GM19239 (cell line): ENCODE data around the gene SLC25A15.
"Not testable (repeated sequence)": the region's sequence is repeated elsewhere in the genome, so short reads cannot be mapped to it uniquely, and the experiment has no call there.

Experiments
- DNase-seq: peaks from one replicate; pipeline ENCODE4 v3.0.0; 2011; ENCODE audit warnings: low spot score; ENCODE audit not compliant: insufficient read length
- FAIRE-seq: peaks from 2 replicates; lab custom pipeline; 2011; peaks lifted over from hg19 to GRCh38; lab: Jason Lieb, UNC

Gene SLC25A15

DNA sequence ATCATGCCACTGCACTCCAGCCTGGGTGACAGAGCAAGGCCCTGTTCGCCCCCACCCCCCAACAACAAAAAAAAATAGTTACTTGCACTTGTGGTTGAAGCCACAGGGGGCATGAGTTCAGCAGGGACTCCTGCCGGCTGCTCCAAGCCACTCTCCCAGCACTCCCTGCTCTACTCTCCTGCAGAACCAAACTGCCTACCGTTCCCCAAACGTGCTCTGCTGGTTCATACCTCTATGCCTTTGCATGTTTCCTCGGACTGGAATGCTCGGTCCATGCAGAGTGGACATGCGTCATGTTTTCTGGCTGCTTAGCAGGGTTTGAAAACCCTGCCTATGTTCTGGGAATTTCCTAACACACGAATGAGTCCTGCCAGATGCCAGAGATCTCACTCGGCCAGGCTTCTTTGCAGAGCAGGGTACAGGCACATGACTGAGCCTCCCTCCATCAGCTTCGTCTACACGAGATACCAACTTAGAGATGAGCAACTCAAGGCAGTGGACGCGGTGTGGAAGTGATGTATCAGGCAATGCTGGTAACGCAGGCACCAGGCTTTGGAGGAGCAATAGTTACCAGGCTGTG is 8.5 kb upstream of the SLC25A15 start:
- FAIRE-seq (no peak), DNase-seq (no peak)

DNA sequence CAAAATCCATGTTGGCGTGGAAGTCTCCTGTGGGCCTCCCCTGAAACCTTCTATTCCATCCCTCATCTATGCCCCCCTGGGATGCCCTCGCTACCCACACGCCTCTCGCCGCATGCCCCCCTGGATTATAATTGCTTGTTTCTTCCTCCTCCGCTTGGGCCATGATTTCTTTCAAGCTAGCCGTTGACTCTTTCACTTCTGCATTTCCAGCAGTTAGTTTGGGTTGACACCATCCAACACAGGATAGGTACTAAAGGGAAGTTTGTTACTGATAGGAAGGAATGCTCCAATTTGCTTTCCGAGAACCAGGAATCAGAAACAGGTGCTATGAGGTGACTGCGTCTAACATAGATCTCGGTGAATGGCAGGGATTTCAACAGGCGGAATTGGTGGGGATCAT is 7.7 kb upstream of the SLC25A15 start:
- FAIRE-seq (no peak), DNase-seq (no peak)

DNA sequence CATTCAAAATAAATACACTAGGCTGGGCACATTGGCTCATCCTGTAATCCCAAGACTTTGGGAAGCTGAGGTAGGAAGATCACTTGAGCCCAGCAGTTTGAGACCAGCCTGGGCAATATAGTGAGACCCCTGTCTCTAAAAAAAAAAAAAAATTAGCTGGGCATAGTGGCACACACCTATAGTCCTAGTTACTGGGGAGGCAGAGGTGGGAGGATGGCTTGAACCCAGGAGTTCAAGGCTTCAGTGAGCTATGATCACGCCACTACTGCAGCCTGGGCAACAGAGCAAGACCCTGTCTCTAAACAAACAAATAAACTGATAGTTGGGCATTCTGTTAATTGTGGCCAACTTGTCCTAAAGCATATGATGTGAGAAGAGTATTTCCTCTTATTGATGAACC is 6.4 kb upstream of the SLC25A15 start:
- FAIRE-seq, DNase-seq: not testable (repeated sequence)

DNA sequence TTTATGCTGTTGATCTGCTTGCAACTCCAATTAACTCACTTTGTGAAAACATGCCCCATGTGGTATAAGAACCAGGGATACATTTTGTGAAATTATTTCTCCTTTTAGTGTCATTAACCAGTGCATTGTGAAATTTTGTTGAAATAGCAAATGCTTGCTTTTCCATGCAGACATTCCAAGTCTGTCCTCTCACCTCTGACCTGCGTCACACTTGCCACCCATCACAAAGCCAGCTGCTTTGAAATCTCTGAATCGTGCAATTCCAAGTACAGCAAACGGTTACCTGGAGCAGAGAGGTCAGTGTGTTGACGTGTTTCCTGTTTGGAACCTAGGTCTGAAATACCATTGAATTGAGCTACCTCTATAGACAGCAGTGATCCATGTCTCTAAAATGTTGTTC is 4.9 kb upstream of the SLC25A15 start:
- DNase-seq, result no peak
- FAIRE-seq, result no peak

DNA sequence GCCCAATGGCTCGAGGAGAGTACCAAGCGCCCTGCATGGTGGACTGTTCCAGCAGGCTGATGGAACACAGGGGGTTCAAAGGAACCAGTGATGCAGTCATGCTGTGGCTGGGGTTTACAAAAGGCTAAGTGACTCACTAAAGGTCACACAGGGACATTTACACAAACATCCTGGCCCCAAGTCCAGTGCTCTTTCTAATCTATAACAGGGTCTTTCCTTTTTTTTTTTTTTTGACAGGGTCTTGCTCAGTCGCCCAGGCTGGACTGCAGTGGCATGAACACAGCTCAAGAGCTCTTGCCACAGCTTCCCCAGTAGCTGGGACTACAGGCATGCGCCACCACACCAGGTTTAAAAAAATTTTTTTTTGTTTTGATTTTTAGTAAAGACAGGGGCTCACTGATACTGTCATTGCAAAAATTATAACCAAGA is 2.8 kb upstream of the SLC25A15 start:
- DNase-seq, result no peak
- no peak for FAIRE-seq

DNA sequence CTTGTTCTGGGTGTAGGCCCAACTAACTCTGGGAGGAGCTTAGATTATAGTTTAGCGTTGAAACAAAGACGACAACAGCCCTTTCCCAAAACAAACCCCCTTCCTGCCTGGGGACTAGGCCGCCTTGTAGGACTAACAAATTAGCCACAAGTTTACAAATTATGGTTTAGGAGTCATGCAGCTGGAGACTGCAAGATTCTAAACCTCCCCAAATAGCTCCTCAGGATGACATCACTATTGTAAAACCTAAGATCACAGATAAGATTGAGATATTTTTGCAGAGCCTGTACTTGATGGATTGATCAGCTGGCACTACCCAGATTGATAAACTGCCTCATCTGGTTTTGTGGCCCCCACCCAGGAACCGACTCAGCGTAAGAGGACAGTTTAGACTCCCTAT is 2.3 kb upstream of the SLC25A15 start:
- DNase-seq (no peak), FAIRE-seq (no peak)

DNA sequence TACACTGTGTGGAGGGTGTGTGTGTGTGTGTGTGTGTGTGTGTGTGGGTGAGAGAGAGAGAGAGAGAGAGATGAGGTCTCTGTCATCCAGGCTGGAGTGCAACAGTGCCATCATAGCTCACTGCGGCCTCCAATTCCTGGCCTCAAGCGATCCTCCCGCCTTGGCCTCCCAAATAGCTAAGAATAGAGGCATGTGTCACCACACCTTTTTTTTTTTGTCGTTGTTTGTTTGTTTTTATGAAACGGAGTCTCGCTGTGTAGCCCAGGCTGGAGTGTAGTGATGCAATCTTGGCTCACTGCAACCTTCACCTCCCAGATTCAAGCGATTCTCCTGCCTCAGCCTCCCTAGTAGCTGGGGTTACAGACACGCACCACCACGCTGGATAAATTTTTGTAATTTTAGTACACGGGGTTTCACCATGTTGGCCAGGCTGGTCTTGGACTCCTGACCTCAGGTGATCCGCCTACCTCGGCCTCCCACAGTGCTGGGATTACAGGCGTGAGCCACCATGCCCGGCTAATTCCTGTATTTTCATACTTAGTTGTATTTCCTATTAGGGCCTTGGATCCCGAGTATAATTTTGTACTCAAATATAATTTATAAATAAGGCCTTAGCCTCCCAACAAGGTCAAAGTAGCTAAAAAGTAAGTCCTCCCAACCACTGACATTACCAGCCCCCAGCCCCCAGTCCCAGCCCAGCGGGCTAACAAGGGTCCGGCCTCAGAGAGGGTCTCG is 704 bp upstream of the SLC25A15 start:
- not testable (repeated sequence) for FAIRE-seq

DNA sequence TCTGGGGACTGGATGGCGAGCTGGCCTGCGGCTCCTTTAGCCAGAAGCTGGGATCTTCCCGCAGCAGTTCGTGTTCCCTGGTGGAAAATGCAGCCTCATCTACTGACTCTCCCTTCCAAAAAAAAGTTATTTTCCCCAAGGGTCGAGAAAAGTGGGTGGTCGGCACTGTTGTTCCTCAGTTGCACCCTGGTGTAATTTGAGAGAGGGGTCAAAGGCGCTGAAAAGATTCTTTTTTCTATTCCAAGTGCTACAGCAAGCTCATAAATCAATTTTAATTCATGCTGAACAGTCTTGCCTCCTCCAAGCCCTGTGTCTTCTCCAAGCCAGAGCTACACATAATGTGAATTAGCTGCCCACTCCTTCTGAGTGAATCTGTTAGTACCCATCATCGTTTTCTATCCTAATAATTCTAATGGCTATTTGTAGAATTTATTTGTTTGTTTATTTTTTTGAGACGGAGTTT is 774 bp downstream of the SLC25A15 start:
- DNase-seq (no peak), FAIRE-seq (peak; percentile 42)

More for the DNA sequence above, 704 bp upstream of the SLC25A15 start:
- not testable (repeated sequence) for DNase-seq

DNA sequence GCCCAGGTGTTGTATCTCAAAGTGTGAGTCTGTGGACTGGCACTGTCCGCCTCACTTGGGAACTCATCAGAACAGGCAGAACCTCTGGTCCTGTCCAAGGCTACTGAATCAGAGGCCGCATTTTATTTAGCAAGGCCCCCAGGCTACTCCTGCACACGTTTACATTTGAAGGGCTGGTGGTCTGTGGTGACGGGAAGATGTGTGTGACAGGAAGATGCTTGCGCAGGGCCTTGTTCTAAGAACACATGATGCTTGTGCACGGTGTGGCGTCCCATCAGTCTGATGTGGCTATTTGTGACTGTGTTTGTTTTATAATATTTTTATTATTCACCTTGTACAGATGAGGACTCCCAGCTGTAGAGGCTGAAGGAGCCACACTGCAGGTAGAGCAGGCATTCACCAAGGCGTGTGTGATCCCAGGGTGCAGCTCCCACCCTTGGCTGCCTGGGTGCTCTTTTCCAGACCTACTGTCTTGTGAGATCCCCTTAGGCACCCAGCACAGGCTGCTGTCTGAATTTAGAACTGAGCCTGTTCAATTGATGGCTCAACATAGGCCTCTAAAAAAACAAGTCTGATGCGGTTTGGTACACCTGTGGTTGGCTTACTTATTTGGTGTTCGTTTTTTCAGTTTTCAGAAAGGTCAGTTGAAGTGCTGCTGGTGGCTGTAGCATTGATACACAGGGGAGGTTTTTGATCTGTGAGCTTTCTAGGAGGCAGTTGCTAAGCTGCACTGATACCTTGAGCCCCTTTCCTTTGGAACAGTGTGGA is 3.1 kb downstream of the SLC25A15 start:
- no peak for DNase-seq
- FAIRE-seq, result peak; percentile 86

DNA sequence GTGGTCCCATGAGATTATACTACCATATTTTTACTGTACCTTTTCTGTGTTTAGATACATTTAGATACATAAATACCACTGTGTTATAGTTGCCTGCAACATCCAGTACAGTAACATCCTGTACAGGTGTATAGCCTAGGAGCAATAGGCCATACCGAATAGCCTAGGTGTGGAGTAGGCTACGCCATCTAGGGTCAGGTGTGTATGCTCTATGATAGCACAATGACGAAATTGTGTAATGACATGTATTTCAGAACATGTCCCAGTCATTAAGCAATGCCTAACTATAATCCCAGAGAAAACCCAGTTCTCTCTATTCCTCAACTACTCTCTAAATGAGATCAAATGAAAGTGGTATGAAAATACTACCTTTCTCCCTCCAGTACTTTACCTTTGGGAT is 3.9 kb downstream of the SLC25A15 start:
- DNase-seq (no peak), FAIRE-seq (no peak)

DNA sequence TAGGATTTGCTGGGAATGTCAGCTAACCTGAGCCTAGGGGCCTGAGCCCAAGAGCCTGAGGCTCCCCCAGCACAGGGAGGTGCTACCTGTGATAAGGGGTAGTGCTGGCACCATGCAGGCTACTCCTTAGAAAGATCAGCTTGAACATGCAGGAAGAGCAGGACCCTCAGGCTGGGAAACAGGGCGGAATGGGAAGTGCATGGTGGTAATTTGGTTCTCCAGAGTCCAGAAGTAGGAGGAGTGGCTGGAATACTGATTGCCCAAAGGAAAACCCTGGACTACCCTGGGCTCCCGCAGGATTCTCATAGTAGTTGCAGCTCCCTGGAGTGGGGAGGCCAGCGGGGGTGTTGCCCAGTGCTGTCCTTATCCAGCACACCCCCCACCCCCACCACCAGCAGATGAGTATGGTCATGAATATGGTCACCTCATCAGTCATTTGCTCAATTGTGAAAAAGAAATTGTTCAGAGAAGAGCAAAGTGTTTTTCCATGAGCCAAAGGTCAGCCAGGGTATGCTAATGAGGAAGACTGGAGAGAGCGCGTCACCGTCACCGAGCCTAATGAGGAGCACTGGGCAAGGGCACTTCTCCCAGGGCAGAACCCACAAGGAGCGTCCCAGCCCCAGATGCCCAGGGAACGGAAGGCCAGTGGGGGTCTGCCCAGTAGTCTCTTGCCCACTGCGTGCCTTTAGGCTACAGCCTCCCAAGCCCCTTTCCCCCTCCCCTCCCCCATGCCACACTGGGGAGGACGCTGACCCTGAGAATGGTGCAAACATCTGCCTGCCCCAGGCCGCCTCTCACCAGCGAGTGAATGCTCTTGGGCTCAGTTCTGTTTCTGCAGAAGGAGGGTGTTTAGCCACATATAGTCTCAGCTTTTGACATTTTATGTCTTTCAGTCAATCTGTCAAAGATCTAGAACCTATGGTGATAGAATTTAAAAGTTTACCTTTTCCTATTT is 5.3 kb downstream of the SLC25A15 start:
- DNase-seq (no peak), FAIRE-seq (no peak)

DNA sequence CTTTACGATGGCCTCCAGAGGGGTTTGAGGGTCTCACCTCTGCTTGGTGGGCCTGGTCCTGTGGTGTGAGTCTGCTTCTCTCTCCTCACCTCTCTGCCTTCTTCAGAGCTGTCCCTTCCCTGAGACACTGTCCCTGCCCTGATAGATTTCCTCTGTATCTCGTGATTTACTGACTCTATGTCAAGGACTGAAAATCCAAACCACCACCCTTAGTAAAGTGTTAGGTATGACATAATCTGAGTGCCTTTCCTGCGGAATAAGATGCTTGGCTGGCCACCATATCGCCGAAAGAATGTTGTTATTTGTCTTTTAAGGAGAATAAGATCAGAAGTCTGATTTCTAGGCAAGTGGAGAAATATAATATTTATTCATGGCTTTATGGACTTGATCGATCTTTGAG is 7.2 kb downstream of the SLC25A15 start:
- DNase-seq (no peak), FAIRE-seq (no peak)

DNA sequence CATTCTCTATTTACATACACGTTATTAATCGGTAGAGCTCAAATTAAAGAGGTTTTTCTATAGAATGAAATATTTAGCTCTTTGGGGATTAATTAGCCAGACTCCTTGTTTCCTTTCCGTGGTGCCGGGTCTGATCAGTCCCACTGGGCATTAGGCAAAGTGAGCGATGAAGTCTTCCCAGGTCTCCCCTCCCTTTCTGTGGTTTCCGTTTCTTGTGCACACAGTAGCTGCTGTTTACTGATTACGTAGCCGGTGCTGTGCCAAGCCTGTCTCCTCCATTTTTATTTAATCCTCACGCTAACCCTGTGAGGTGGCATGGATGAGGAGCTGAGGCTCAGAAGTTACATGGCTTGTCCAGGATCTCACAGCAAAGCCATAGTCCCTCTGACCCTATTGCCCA is 9.0 kb downstream of the SLC25A15 start:
- DNase-seq, result no peak
- FAIRE-seq, result no peak

DNA sequence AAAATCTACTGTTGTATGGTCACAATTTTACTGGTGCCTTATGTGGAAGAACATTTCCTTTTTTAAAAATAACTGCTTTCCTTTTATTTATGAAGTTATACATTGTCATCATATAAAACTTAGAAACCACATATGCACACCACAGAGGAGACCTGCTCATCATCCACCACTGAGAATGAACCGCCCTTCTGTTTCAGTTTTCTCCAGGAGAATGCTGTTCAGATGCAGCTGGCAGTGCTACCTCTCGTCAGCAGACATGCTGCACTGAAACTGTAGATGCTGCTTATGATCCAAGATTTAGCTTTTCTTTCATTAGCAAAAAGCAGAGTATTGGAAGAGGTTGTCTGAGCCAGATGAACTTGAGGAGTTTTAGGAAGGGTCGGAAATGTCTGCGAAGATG is 10.1 kb downstream of the SLC25A15 start:
- FAIRE-seq (peak; percentile 18), DNase-seq (no peak)

DNA sequence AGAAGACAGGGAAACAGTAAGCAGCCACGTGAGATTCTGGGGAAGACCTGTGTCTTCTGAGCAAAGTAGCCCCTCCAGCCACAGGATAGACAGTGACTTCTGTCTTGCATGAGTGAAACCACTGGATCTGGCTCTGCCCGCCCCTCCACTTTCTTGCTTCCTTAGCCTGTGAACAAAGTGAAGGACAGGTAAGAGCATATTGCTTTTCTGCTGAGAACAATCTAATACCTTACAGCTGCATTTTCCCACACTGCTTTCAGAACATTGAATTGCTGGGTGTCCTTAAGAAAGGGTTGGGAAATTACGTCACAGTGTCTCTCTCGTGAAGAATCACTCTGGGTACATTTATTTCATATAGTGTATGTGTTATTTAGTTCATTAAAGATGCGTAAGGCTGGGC is 11.1 kb downstream of the SLC25A15 start:
- DNase-seq (no peak), FAIRE-seq (no peak)

DNA sequence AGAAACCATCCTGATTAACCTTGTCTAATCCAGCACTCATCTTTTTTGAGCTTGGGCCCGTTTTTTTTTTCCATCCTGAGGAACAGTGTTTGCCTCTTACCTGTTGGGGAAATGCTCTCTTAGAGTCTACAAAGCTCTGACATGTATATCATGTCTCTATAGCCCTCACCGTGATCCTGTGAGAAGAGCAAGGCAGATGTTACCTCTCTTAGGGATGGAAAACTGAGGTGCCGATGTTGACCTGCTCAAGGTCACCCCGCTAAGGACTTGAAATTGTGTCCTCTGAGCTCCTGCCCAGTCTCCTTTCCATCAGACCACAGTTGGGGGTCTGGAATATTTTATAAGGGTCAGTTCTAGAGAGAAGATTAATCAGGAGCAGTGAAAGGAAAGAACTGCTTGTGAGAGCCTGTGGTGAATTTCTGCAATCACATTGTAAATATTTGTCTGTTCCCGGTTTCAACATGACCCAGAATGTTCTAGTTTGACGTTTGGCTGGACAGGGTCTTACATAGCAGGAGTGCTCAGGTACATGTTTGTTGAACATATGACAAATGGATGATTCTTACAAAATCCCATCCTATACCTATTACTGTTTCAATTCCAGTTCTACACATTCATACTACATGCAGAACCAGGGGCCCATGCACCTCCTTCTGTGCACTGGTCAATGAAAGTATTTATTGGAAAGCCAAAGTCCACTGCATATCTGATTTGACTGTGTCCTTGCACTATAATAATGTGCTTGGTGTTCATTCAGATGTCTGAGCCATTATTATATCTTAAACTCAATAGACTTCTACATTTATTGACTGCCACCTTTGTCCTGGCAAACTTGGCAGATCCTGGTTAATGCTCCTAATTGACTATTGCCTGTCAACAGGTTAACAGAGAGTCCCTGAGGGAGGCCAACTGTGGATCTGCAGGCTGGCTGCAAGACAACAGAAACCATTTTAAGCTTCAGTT is 12.1 kb downstream of the SLC25A15 start:
- FAIRE-seq, result no peak
- no peak for DNase-seq

DNA sequence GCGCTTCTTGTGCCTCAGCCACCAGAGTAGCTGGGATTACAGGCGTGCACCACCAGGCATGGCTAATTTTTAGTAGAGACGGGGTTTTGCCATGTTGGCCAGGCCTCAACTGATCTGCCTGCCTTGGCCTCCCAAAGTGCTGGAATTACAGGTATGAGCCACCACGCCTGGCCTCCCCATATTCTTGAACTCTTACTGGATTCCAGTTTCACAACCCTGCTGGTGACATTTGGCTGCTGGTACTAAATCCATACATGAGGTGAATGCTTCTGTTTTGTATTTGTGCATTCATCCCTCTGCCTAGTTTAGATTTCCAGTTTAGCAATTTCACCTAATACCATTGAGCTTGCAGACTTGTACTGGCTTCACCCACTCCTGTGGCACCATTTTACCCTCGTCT is 13.9 kb downstream of the SLC25A15 start:
- FAIRE-seq (no peak), DNase-seq (no peak)

DNA sequence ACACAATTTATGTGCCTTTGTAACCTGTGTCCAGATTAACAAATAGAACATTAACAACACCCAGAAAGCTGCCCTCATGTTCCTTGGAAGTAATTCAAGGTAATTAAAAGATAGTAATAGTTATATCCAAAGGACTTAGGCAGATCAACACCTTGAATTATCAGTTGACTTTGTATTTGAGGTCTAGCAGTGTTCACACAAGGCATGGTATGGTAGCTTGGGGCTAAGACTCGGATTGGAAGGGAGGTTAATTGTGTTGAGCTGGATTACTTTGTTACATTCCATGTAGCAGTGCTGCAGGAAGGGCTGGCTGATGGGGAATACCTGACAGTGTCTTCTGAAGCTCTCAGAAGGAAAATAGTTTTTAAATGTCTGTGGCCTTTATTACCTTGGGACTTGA is 16.8 kb downstream of the SLC25A15 start:
- DNase-seq (no peak), FAIRE-seq (no peak)

DNA sequence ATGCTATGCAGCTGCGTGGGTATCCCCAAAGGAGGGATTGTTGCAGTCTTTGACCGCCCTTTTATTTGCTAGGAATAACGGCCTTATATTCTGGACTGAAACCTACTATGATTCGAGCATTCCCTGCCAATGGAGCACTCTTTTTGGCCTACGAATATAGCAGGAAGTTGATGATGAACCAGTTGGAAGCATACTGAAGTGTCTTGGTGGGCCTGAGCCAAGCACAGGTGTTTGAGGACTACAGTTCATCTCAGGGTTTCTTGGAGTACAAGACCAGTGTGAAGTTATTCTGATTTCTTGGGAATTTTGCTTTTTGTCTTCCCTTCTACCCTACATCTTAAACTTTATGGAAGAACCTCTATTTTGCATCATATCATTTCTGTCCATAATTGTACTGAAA is 20.1 kb downstream of the SLC25A15 start:
- FAIRE-seq (no peak), DNase-seq (no peak)
